ENCODE data around the gene NOS3.

- TF ChIP-seq CTCF (IDR thresholded peaks at IDR 0.05; ENCODE audit: borderline replicate concordance, extremely low read depth, low read length, poor library complexity, severe bottlenecking) (peak; percentile 51), EZH2 (IDR thresholded peaks at IDR 0.05; ENCODE audit: borderline replicate concordance, low read depth, low read length, severe bottlenecking) (no peak)
Observed at GRCh38 chr7:151028131-151028947, 37.5 kb downstream of the NOS3 start, which contains the start of gene ABCB8.

Measured in DND-41 (cell line).